C4-2B (cell line): ENCODE data around the gene DTX1.

Experiments used
- CTCF ChIP-seq: fragments of 450-650 bp; conservative IDR thresholded peaks from 2 replicates; pipeline ENCODE4 v1.5.1; 2017; ENCODE audit warnings: mild to moderate bottlenecking
- ZFX ChIP-seq: fragments of 450-650 bp; IDR thresholded peaks from 2 replicates; pipeline ENCODE4 v1.6.1; 2017

GRCh38 chr12:113098441-113099028 lies 42.0 kb downstream of the DTX1 start:
- peak; percentile 91 for TF ChIP-seq CTCF
- TF ChIP-seq ZFX, result no peak
